ENCODE data around the gene EID2B. TPM values are rescaled to one million over a fixed set of nuclear protein-coding genes. Genes with fewer than 3 reads are reported as not detected.

EID2B gene
- total RNA-seq, 1 donor, result 7.5 TPM

GRCh38 chr19:39533003-39533512, 406 bp upstream of the EID2B start:
- no peak for DNase-seq (ENCODE audit: low read depth in 2 of 3, low spot score in 2 of 3)

GRCh38 chr19:39531834-39532232, 819 bp downstream of the EID2B start:
- no peak for DNase-seq (ENCODE audit: low read depth in 2 of 3, low spot score in 2 of 3)

- no peak for DNase-seq (ENCODE audit: low read depth in 2 of 3, low spot score in 2 of 3)
Measured at GRCh38 chr19:39525205-39525604, 7.4 kb downstream of the EID2B start.

- DNase-seq (ENCODE audit: low read depth in 2 of 3, low spot score in 2 of 3), result no peak
Measured at GRCh38 chr19:39524495-39524894, 8.2 kb downstream of the EID2B start.

- no peak for DNase-seq (ENCODE audit: low read depth in 2 of 3, low spot score in 2 of 3)
Measured at GRCh38 chr19:39520541-39521484, 11.8 kb downstream of the EID2B start.

- no peak for DNase-seq (ENCODE audit: low read depth in 2 of 3, low spot score in 2 of 3)
Measured at GRCh38 chr19:39518975-39519374, 13.7 kb downstream of the EID2B start.

- no peak for DNase-seq (ENCODE audit: low read depth in 2 of 3, low spot score in 2 of 3)
Measured at GRCh38 chr19:39518458-39518857, 14.2 kb downstream of the EID2B start.

- DNase-seq (ENCODE audit: low read depth in 2 of 3, low spot score in 2 of 3), result no peak
Measured at GRCh38 chr19:39517432-39517831, 15.2 kb downstream of the EID2B start.

GRCh38 chr19:39516270-39516669, 16.4 kb downstream of the EID2B start:
- no peak for DNase-seq (ENCODE audit: low read depth in 2 of 3, low spot score in 2 of 3)

GRCh38 chr19:39515551-39516191, 17.0 kb downstream of the EID2B start:
- no peak for DNase-seq (ENCODE audit: low read depth in 2 of 3, low spot score in 2 of 3)

GRCh38 chr19:39514840-39515550, 17.7 kb downstream of the EID2B start, which contains the start of gene SELENOV:
TSS of gene SELENOV (plus strand) at chr19:39515139. CDS start at chr19:39515213, 74 bp downstream.
- no peak for DNase-seq (ENCODE audit: low read depth in 2 of 3, low spot score in 2 of 3)

GRCh38 chr19:39512988-39513387, 19.7 kb downstream of the EID2B start:
- no peak for DNase-seq (ENCODE audit: low read depth in 2 of 3, low spot score in 2 of 3)

GRCh38 chr19:39509233-39509632, 23.4 kb downstream of the EID2B start:
- DNase-seq (ENCODE audit: low read depth in 2 of 3, low spot score in 2 of 3), result no peak

GRCh38 chr19:39508629-39509028, 24.0 kb downstream of the EID2B start:
- DNase-seq (ENCODE audit: low read depth in 2 of 3, low spot score in 2 of 3), result no peak

GRCh38 chr19:39507715-39508364, 24.8 kb downstream of the EID2B start:
- DNase-seq (ENCODE audit: low read depth in 2 of 3, low spot score in 2 of 3), result no peak

GRCh38 chr19:39506944-39507714, 25.5 kb downstream of the EID2B start:
- peak in 2 of 3 donors; percentile 57 to 67 for DNase-seq (ENCODE audit: low read depth in 2 of 3, low spot score in 2 of 3)

GRCh38 chr19:39506598-39506943, 26.1 kb downstream of the EID2B start:
- DNase-seq (ENCODE audit: low read depth in 2 of 3, low spot score in 2 of 3), result no peak

GRCh38 chr19:39502640-39503417, 29.8 kb downstream of the EID2B start:
- DNase-seq (ENCODE audit: low read depth in 2 of 3, low spot score in 2 of 3), result peak; percentile 76 to 87 (median 83)

- DNase-seq (ENCODE audit: low read depth in 2 of 3, low spot score in 2 of 3), result no peak
Measured at GRCh38 chr19:39501340-39501739, 31.3 kb downstream of the EID2B start.

Data from hematopoietic multipotent progenitor cell (in vitro differentiated cells).